HFF-Myc (cell line): ENCODE measurements around the gene HIBCH.
A peak's percentile ranks its signal among the peaks of the same experiment; 100 is the strongest.
"Not testable (repeated sequence)": the region's sequence is repeated elsewhere in the genome, so short reads cannot be mapped to it uniquely, and the experiment has no call there.

Source experiments
- DNase-seq: peaks from one replicate; pipeline ENCODE4 v3.0.0-alpha.2; 2011; ENCODE audit warnings: low read depth; ENCODE audit errors: extremely low read depth
- H3K4me3 ChIP-seq: replicated peaks from 2 replicates; pipeline ENCODE4 v1.5.1; 2011; ENCODE audit warnings: low read depth, mild to moderate bottlenecking, control low read depth, low read length
- CTCF ChIP-seq: IDR thresholded peaks from 2 replicates; pipeline ENCODE4 v1.5.1; 2012; ENCODE audit warnings: mild to moderate bottlenecking, low read depth, low read length, control low read depth; ENCODE audit errors: missing control alignments

The HIBCH gene

DNA sequence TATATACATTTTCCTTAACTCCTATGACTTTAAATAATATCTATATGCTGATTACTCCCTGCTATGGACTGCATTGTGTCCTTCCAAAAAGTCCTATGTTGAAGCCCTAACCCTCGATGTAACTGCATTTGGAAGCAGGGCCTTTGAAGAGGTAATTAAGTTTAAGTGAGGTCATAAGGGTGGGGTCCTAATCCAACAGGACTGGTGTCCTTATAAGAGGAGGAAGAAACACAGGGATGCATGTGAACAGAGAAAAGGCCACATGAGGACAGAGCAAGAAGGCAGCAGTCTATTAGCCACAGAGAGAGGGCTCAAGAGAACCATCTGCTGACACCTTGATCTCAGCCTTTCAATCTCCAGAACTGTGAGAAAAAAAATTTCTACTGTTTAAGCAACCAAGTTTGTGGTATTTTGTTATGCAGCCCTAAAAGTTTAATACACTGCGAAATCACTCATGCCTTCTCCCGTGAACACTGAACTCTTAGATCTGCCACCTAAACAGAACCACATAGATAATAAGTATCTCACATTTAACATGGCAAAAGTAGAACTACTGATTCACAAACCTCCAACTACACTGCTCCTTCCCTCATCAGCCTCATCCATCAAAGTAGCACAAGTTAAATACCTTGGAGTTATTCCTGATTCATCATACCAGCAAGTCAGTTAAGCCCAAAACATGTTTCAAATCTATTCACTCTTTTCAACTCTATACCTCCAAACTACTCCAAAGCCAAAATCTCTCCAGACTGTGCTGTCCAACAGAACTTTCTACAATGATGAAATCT is 65.4 kb downstream of the HIBCH start:
- DNase-seq = no peak
- H3K4me3 ChIP-seq = no peak overlapping the region
- TF ChIP-seq CTCF = no peak

DNA sequence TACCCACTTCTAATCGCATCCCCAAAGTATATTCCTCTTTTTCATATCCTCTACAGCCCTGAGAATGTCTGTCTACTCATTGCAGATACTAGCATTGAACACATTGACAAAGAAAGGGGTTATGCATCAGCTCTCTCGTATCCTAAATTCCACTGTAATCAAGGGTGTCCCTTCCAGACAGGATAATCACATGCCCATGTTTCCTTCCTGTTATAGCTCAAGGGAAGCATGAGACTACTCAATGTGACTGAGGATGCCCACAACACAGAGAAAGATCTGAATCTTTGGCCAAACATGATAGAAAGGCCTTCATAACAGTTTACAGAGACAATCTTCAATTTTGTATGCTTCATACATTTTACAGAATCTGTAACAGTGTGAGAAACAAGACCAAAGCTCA is 69.2 kb downstream of the HIBCH start:
- H3K4me3 ChIP-seq = no peak overlapping the region
- no peak for TF ChIP-seq CTCF
- DNase-seq = no peak

- DNase-seq = no peak
- TF ChIP-seq CTCF = no peak
- H3K4me3 ChIP-seq = no peak overlapping the region
These were observed 84.0 kb downstream of the HIBCH start for GRCh38 chr2:190235551-190236075.

DNA sequence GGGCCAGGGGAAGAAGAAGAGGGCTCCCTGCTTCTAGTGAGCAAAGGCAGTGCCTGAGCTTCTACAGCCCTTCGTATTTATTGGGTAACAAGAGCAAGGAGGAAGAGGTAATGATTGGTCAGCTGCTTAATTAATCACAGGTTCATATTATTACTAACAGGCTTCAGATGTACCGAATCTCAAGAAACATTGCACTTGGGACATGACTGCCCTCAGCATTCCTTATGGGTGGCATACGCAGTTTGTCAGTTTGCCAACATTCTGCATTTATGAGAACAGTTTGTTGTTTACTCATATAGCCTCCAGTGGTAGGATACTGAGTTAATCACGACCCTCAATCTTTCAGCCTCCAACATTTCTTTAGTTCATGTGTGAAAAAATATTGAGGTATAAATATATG is 84.5 kb downstream of the HIBCH start:
- no peak overlapping the region for H3K4me3 ChIP-seq
- DNase-seq = peak; percentile 20
- TF ChIP-seq CTCF = no peak

DNA sequence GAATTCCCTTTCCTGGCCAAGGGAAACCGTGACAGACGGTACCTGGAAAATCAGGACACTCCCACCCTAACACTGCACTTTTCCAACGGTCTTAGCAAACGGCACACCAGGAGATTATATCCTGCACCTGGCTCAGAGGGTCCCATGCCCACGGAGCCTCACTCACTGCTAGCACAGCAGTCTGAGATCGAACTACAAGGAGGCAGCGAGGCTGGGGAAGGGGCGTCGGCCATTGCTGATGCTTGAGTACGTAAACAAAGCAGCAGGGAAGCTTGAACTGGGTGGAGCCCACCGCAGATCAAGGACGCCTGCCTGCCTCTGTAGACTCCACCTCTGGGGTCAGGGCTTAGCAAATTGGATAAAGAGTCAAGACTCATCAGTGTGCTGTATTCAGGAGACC is 95.6 kb downstream of the HIBCH start:
- H3K4me3 ChIP-seq, DNase-seq: not testable (repeated sequence)

DNA sequence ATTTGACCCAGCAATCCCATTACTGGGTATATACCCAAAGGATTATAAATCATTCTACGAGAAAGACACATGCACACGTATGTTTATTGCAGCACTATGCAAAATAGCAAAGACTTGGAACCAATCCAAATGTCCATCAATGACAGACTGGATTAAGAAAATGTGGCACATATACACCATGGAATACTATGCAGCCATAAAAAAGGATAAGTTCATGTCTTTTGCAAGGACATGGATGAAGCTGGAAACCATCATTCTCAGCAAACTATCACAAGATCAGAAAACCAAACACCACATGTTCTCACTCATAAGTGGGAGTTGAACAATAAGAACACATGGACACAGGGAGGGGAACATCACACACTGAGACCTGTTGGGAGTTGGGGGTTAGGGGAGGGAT is 96.9 kb downstream of the HIBCH start:
- H3K4me3 ChIP-seq, DNase-seq: not testable (repeated sequence)

DNA sequence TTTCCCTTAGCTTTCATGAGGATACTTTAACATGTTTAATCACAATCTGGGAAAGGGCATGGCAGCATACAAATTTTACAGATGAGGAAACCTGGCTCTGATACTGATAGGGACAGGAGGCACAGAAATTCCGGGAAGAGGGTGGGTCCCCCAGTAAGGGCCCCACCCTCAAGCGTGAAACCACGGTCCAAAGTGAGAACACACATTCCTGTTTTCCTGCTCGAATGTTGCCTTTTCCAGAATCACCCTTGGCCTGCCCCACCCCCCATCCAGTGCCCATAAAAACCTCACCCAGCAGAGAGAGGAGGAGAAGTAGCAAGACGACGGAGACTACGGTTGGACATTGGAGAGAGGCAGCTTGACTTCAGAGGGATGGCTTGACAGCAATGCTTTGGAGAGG is 98.2 kb downstream of the HIBCH start:
- no peak for TF ChIP-seq CTCF
- H3K4me3 ChIP-seq = no peak overlapping the region
- DNase-seq = no peak

DNA sequence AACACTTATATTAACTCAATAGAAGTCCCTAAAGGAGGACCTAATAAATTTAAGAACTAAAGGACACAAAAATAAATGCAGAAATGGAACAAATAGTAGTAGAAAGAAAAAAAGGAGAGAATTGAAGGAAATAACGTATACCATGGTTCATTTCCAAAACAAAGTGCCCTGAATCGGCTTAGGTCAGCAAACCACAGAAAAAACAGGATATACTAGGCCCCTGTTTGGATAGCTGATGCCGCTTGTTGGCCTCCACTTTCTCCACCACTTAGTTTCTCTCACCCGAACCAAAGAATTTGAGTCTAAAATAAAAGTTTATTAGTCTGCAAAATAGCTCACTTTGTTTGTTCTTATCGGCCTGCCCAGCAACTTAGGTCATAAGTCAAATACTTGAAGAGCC is 100.4 kb downstream of the HIBCH start:
- DNase-seq = no peak
- H3K4me3 ChIP-seq = no peak overlapping the region
- no peak for TF ChIP-seq CTCF
